ENCODE measurements around the gene WNT9B.

GRCh38 chr17:46850688-46851028, 725 bp upstream of the WNT9B start:
- no peak for TF ChIP-seq POLR2AphosphoS5 (IDR thresholded peaks at IDR 0.05; ENCODE audit: low read depth, low read length)
- TF ChIP-seq CTCF (IDR thresholded peaks at IDR 0.05), result no peak
- no peak for TF ChIP-seq REST (IDR thresholded peaks at IDR 0.05; ENCODE audit: insufficient read depth in 1 of 2, low read depth in 2 of 2, low read length in 1 of 2)
- TF ChIP-seq TCF7L2 (IDR thresholded peaks at IDR 0.05; ENCODE audit: low read depth, low read length), result no peak
- TF ChIP-seq SIN3A (IDR thresholded peaks at IDR 0.05; ENCODE audit: borderline replicate concordance, insufficient read depth, low read depth, low read length), result no peak

All from Panc1 (cell line).